HG03108 (cell line): ENCODE data around the gene MAN1A2.
A peak's percentile ranks its signal among the peaks of the same experiment; 100 is the strongest.
"Not testable (repeated sequence)": the region's sequence is repeated elsewhere in the genome, so short reads cannot be mapped to it uniquely, and the experiment has no call there.

ENCODE experiments used
- ATAC-seq: cut with Tn5 transposase; IDR thresholded peaks from one replicate; pipeline ENCODE4 v1.9.1; 2021; ENCODE audit warnings: moderate library complexity; ENCODE audit not compliant: unreplicated experiment

MAN1A2 gene

DNA sequence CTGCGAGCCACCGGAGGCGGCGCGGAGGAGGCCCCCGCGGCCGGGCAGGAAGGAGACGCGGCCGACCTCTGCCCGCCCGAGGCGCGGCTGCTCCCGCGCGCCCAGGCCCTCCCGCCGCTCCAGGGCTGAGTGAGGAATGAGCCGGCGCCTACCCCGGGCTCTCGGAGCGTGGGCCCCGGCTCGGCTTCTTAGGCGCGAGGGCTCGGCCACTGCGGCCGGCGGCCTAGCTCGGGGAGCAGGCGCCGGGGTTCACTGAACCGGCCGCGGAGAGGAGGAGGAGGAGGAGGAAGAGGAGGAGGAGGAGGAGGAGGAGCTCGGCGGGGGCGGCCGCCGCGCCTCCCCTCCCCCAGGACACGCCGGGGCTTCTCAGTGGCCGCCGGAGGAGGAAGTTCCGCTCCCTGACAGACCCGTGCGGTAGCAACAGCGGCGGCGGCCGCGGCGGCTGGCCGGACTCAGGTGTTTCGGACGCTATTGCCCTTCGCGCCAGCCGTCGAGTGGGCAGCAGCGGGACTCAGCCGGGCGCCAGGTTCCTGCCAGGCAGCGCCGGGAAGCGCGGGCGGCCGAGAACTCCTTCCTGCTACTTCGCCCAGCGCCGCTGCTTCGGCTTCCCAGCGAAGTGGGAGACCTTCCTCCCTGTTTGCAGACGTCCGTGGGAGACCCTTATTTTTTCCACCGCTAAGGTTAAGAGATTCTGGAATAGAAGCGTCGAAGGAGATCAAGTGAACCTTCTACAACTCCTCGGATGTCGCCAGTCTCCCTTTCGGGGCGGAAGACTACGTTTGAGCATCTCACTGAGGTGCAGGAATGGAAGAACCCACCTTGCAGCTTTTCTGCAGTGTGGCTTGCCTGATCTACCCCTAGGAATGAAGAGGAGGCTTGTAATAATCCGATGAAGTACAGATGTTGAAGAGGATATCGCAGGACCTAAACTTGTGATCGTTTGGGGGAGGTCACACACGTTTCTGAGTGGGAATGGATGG, at the start of gene MAN1A2:
MAN1A2 (plus strand) TSS at position 404 of the 980 bp plus-strand sequence. CDS start 735 bp downstream, outside the sequence.
- ATAC-seq: peak; percentile 62

DNA sequence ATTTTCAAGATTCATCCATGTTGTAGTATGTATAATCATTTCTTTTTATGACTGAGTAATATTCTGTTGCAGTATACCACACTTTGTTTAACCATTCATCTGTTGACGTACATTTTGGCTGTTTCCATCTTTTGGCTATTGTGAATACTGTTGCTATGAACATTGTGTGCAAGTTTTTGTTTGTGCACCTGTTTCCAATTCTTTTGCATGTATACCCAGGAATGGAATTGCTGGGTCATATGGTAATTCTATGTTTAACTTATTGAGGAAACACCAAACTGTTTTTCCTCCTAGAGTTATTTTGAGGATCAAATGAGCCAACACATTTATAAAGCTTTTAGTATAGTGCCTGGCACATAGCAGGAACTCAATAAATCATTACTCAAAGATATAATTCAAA, 49.2 kb upstream of the MAN1A2 start:
- ATAC-seq: no peak

DNA sequence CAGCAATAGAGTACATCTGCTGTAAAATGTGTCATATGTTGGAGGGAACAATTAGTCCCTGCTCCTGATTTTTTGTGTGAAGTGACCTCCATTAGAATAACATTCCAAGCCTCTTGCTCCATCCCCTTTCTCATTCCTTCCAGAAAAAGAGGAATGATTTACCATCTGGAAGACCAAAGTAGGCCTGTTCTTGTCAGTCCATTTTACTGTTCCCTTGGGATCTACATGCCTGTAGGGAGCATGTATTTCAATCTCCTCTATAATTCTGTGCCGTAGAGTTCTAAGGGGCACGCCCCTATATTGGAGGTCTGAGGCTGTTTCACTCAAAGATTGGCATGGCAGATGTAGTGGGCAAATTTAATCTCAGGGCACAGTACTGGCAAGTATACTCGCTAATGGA, 48.8 kb upstream of the MAN1A2 start:
- ATAC-seq: no peak

DNA sequence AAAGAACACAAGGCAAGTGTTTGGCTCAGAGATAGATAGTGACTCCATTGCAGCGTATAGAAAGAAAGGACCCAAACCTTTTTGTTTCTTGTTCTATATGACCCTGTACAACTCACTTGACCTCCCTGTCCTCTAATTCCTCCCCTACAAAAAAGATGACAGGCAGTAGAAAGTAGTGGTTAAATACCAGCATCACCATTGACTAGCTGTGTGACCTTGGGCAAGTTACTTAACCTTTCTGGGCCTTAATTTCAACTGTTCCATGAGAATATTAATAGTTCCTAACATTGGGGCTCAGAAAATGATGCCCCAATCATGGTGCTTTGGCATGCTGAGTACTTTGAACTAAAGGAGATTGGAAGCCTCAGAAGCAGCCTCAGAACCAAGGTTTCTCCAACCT, 46.7 kb upstream of the MAN1A2 start:
- ATAC-seq: no peak

DNA sequence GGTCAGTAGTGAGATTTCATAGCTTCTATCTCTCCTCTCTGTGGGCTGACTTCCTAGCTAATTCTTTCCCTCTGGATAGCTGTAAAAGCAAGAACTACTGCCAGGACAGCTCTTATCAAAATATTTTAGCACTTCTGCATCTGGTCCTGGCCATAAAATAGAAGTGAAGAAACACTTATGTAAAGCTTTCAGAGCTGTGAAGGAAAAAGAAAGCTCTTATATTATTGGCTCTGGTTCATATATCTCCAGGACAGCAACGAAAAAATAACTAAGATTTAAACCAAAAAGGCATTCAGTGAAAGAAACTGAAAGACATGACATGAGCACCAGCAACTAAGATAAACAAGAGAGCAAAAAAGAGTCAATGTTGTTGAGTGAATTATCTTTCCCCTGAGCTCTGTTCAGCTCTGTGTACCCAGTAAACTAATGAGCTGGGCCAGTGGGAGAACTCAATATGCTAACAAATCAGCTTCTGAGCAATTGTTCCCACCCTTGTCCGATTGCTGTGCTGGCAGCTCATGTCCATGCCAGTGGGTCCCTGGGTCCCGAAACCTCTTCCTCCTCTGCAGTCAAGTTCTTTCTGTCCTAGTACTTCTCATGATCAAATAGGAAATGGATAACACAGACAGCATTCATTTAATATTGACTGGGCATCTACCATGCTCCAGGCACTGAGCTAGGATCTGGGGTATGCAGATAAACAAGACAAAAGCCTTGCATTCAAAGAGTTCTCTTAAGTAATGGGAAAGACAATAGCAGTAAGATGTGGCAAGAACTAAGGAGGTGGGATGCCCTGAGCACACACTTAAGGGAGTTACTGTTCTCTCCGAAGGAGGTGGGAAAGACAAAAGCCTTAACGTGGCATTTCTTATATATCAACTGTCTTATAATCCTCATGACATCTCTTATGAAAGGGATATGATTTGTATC, 45.3 kb upstream of the MAN1A2 start:
- ATAC-seq: no peak

DNA sequence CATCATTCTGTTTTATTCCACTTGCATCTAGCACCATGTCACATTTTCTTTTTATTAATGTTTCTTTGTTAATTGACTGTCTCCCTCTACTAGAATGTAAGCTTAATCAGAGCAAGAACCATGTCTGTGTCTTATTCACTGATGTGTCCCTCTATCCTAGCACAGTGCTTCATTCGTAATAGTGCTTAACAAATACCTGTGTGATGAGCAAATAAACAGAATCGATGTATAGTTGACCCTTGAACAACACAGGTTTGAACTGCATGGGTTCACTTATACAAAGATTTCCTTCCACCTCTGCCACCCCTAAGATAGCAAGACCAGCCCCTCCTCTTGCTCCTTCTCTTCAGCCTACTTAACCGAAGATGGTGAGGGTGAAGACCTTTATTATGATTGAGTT, 42.9 kb upstream of the MAN1A2 start:
- no peak for ATAC-seq

DNA sequence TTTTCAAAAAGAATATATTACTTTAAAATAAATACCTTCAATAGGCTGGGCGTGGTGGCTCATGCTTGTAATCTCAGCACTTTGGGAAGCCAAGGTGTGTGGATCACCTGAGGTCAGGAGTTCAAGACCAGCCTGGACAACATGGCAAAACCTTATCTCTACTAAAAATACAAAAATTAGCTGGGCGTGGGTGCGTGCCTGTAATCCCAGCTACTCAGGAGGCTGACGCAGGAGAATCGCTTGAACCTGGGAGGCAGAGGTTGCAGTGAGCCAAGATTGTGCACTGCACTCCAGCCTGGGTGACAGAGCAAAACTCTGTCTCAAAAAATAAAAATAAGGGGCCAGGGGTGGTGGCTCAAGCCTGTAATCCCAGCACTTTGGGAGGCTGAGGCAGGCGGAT, 41.2 kb upstream of the MAN1A2 start:
- ATAC-seq: not testable (repeated sequence)

DNA sequence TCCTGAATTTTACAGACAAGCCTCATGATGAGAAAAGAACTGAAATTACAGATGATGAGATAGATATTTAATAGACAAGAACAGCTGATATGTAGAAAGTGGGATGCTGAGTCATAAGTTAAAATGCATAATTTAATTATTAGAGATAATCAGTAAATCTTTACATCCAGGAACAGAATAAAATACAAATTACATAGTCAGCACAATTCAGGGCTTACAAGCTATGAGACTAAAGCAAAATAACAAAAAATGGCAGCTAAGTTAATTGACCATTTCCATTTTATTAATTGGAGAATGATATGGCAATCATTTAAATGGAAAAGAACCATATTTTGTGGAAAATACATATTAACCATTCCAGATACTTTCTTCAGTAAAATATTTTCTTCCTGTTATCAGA, 40.2 kb upstream of the MAN1A2 start:
- no peak for ATAC-seq

DNA sequence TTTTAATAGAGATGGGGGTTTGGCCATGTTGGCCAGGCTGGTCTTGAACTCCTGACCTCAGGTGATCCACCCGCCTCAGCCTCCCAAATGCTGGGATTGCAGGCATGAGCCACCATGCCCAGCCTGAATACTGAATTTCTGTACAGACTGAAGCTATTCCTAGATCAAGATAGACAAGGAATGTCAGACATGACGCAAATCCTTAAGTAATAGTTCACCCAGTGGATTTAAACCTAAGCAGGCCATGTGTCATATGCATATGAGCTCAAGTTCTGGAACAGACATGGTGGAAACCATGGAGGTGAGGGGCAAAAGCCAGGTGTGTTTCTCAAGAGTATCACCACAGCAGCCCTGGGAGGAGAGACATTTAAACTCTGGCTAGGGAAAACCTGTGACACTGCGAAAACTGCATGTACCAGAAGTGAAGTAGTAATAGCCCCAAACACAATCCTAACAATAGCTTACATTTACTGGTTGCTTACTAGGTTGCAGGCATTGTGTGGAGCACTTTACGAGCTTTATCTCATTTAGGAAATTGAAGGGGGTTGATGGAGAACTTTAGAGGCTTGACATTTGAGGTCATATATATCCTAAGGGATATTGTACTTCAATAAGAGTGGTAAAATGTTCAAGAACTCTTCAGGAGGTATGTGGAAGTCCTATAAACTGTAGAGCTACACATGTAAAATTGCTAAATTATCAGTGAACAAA, 31.7 kb upstream of the MAN1A2 start:
- ATAC-seq: no peak

DNA sequence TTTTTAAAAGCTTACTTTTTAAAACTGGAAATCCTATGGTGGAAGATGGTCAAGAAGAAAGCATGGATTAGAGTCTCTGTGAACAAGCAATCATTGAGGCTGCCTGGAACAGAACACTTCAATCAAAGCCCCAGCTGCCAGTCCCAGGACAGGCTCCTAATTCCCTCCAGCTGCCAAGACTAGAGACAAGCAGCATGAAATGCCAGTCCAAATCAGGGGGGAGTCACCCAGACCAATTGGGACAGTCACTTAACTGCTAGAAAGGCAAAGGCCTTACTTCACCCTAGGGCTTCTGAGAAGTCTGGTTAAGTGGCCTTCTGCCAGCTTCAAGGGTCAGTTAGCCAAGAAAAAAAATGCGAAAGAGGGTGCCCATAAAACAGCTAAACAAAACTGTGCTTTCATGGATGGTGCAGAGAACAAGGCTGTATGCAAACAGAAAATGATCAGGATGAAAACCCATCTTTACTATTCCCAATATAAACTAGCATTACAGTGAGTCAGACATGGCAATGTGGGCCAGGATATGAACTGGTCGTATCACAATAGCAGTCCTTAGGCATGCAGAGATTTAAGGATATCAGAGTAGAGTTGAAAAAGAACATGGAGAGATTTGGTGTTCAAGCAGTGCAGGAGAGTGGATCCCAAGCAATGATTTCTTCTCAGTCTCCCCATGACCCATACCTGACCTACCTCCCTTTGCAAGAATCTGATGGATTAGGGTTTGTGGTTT, 31.0 kb upstream of the MAN1A2 start:
- ATAC-seq: no peak

DNA sequence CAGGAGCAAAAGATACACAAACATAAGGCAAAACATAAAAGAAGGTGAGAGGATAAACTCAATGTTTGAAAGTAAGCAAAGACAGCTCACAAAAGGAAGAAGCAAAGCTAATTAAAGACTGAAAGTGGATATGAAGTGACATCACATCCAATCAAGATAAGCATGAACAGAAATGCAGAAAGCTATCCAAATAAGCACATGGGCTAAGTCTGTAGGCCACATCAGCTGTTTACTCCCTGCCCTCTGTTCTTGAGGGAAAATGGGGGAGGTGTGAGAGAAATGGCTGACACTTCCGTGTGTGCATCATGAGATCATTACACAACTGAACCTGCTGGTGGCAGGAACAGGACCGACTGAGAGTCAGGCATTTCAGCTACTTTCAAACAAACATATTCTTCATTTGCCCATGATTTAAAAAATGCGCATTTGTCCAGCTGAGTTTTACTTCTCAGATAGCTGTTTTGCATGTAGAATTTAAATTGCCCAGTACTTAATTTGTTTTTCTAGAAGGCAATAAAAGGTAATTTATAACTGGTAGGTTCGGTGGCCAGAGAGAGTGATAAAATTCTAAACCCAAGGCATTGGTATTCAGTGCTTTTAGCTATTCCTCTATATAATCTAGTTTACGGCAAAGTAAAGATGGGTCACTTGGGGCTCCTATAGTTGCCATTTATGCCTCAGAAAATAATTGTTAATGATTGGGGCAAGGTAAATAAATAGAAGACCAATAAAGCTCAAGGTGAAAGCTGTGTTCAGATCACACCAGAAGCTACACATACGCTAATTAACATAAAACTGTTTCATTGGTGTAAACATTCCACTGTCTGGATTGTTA, 27.2 kb upstream of the MAN1A2 start:
- no peak for ATAC-seq

DNA sequence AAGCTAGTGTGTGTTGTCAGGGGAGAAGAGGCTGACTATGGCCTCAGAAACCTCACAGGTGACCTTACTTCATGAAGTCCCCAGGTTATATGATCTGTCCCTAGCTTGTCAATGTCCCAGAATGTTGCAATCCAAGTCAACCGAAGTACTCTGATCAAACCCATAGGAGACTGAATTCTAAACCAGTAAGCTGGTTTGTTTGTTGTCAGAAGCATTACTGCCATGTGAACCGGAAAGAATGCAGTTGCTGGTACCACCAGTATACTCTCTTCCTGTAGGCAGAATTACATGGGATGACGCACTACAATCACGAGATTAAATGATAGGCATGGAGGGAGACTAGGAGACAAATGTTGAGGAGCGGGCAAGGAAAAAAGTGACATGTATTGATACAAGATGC, 26.1 kb upstream of the MAN1A2 start:
- ATAC-seq: no peak

DNA sequence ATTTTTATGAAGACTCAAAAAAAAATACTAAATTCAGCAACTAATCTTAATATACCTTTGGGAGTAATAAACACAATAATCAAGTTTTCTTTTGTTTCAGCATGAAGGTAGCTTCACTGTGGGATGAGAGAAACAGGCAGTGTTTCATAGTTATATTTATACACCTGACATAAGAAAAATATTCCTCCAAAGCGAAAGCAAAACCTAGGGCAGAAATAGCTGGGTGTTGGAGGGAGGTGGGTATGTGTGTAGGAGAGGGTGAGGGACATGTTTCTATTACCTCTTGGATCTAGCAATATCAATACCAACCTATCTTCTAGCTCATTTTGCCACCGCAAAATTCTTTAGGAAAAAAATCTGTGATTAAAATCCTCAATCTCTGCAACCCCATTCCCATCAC, 24.9 kb upstream of the MAN1A2 start:
- no peak for ATAC-seq

DNA sequence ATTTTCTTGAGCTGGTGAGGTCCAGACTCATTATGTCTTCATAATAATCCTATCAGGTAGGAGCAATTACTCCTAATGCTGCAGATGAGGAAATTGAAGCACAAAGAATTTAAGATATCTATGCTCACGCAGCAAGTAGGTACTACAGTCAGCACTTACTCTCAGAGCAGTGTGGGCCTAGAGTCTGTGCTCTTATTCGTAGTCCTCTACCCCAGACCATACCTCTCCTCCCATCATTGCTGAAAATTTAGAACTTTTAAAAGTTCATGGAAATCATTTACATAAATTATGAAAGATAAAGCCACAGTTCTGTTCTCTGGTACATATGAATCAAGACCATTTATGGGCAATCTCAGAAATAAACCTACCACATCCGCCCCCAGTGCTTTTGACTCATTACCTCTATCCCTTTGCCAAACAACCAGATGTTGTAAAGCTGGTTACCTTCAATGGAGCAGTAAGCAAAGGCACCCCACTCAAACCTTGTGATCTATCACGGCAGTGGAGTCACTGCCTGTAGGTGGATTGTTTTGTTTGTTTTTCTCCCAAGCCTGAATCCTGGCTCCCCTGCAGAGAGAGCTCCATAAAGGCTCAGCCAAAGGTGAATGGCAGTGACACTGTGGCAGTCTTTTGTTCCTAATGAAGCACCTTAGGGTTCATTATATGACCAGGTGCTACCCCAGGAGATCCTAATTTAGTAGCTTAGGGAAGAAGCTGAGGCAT, 20.9 kb upstream of the MAN1A2 start:
- ATAC-seq: no peak

DNA sequence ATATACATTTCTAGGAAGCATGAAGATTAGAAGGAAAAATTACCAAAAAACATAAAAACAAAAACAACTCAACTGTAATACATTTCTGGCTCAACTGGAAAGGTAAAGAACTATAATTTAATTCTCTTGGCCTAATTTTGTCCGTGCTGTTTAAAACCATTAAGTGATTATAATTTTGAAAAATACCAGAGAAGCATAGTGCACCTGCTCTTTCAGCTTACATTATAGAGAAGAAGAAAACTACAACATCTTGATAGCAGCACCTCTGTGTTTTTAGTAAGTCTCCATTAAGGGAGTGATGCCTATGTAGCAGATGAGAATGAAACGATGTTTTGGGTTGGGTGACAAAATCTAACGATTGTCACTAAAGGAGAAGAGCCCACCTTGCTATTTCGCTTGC, 19.3 kb upstream of the MAN1A2 start:
- no peak for ATAC-seq

DNA sequence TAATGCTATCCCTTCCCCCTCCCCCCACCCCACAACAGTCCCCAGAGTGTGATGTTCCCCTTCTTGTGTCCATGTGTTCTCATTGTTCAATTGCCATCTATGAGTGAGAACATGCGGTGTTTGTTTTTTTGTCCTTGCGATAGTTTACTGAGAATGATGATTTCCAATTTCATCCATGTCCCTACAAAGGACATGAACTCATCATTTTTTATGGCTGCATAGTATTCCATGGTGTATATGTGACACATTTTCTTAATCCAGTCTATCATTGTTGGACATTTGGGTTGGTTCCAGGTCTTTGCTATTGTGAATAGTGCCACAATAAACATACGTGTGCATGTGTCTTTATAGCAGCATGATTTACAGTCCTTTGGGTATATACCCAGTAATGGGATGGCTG, 14.6 kb upstream of the MAN1A2 start:
- ATAC-seq: not testable (repeated sequence)

DNA sequence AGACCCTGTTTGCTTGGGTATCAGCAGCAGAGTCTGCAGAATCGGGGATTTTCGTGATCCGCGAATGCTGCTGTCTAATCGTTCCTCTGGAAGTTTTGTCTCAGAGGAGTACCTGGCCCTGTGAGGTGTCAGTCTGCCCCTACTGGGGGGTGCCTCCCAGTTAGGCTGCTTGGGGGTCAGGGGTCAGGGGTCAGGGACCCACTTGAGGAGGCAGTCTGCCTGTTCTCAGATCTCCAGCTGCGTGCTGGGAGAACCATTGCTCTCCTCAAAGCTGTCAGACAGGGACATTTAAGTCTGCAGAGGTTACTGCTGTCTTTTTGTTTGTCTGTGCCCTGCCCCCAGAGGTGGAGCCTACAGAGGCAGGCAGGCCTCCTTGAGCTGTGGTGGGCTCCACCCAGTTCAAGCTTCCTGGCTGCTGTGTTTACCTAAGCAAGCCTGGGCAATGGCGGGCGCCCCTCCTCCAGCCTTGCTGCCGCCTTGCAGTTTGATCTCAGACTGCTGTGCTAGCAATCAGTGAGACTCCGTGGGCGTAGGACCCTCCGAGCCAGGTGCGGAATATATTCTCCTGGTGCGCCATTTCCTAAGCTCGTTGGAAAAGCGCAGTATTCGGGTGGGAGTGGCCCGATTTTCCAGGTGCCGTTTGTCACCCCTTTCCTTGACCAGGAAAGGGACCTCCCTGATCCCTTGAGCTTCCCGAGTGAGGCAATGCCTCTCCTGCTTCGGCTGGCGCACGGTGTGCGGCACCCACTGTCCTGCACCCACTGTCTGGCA, 9.2 kb upstream of the MAN1A2 start:
- ATAC-seq: not testable (repeated sequence)

DNA sequence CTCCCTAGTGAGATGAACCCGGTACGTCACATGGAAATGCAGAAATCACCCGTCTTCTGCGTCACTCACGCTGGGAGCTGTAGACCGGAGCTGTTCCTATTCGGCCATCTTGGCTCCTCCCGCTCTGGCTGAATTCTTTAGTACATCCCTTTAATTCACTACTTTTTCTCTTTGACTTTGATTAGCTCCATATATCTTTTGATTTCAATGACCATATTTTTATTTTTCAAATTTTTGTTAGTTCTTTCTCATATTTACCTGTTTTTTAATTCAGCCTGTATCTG, 8.7 kb upstream of the MAN1A2 start:
- ATAC-seq: not testable (repeated sequence)
